ENCODE data around the gene POLE4.

The POLE4 gene, protein sequence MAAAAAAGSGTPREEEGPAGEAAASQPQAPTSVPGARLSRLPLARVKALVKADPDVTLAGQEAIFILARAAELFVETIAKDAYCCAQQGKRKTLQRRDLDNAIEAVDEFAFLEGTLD

DNA sequence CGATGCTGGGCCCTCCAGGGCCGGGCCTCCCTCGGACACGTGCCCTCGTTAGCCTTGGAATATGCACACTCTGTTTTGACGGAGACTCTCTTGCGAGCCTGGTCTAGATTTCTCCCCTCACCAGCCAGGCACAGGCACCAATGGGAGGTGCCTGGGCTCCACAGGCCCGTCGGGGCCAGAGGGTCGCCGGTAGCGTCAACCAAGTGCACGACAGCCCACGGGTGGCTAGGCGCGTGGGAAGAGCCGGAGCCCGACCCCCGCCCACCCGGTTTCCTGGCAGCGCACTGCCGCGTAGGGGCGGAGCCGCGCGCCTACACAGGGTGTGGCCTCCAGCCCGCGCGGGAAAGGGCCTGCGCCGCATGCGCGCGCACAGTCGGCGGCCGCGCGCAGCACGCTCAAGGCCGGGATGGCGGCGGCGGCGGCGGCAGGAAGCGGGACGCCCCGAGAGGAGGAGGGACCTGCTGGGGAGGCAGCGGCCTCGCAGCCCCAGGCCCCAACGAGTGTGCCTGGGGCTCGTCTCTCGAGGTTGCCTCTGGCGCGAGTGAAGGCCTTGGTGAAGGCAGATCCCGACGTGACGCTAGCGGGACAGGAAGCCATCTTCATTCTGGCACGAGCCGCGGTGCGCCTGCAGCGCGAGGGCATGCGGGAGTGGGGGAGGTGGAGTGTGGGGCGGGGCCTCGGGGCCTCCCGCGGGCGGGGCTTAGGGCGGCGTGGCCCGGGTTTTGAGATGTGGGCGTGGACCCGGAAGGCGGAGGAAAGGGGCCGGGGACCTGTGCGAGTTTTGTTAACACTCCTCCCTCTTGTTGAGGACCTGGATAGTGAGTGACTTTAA lies at the start of gene POLE4:
Gene POLE4, plus strand, starts transcription at position 370 of the 832 bp plus-strand sequence. Its CDS starts 37 bp downstream, at position 407.
- DNase-seq (ENCODE audit: low read depth in 1 of 2, low spot score in 1 of 2) = peak; percentile 86 to 89

- DNase-seq (ENCODE audit: low read depth in 1 of 2, low spot score in 1 of 2) = no peak
These were observed 49.5 kb upstream of the POLE4 start for GRCh38 chr2:74908748-74909444.

DNA sequence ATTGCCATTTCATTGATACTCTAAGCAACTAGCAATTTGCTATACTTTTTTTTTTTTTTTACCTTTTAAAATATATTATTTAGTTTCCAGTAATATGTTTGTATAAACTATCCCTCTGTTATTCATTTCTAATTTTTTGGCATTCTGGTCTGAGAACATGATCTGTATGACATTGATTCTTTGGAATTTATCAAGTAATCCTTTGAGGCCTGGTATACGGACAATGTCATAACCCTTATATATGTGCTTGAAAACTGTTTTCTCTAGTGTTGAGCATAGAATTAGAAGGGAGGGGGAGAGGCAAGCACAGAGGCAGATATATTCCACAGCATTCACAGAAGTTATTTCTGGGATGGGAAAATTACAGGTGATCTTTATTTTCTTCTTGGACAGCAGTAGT lies 48.2 kb upstream of the POLE4 start:
- no peak for DNase-seq (ENCODE audit: low read depth in 1 of 2, low spot score in 1 of 2)

DNA sequence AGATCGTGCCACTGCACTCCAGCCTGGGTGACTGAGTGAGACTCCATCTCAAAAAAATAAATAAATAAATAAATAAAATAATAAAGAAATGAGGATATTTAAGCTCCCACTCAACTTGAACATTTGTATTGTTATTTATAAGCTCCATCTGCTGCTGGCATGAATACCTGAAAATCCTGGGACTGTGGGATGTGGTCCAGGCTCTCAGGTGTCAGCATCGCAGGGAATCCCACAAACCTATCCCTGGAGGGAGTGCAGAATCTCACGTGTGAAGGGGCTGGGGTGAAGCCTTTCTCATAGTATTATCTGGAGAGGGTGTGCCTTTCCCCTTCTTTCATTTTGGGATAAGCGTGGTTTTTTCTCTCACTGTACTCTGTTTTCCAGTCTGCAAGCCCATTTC lies 47.4 kb upstream of the POLE4 start:
- no peak for DNase-seq (ENCODE audit: low read depth in 1 of 2, low spot score in 1 of 2)

DNA sequence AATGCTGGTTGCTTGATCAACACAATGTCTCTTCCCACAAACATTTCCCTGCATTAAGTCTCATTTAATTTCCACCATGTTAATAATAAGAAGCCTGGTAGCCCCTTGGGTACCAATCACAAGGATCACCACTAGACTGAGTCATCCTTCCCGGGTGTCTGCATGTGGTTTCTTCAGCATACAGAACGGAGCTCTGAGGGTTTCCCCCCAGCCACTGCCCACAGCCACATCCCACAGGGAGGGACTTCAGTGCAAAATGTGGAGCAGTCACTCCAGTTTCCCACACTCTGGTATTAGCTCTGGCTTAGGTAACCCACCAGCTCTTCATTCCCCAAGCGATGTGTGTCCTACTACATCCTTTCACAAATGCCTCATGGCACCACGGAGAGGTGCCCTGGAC lies 42.7 kb upstream of the POLE4 start:
- DNase-seq (ENCODE audit: low read depth in 1 of 2, low spot score in 1 of 2) = no peak

DNA sequence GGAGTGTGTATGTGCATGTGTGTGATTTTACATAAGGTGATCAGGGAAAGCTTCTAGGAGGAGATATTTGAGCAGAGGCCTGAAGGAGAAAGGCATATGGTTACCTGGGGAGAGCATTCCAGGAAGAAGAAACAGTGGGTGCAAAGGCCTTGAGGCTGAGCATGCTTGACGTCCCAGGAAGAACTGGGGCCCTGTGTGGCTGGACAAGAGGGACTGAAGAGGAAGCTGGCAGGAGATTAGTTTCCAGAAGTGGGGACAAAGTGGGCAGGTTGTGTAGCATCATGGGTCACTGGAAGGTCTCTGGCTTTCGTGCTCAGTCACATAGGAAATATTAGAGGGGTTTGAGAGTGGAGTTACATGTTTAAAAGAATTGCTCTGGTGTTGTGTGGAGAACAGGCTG lies 42.0 kb upstream of the POLE4 start:
- no peak for DNase-seq (ENCODE audit: low read depth in 1 of 2, low spot score in 1 of 2)

DNA sequence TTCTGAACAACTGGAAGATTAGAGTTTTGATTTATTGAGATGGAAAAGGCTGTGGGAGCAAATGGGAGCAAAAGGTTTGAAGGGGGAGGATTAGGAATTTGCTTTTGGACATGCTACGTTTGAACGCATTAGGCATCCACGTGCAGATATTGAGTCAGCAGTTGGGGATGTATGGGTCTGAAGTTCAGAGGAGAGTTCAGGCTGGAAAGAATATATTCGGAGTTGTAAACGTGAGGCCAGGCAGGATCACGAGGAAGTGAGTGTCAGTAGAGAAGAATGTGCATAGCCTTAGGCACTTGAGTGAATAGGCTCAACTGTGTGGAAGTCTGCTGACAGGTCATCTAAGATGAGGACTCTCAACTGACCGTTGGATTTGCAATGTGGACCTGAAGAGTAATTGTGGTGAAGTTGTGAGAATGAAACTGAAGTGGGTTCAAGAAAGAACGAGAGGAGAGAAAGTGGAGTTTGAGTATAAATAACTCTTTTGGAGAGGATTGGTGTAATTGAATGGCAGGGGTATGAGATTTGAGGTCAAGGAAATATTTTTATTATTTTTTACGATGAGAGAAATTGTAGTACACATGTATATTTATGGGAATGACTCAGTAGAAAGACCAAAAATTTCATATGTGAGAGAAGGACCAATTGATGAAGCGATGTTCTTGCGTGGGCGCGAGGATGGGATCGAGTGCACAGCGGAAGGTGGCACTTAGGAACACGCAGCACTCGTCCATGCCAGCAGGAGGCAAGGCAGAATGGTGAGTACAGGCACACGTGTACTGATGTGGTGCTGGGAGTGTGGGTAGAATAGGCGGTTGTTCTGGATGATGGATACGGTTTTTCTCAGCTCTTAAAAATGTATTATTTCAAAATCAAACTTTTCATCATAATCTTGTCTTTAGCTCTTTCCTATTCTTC lies 40.5 kb upstream of the POLE4 start:
- DNase-seq (ENCODE audit: low read depth in 1 of 2, low spot score in 1 of 2) = no peak

DNA sequence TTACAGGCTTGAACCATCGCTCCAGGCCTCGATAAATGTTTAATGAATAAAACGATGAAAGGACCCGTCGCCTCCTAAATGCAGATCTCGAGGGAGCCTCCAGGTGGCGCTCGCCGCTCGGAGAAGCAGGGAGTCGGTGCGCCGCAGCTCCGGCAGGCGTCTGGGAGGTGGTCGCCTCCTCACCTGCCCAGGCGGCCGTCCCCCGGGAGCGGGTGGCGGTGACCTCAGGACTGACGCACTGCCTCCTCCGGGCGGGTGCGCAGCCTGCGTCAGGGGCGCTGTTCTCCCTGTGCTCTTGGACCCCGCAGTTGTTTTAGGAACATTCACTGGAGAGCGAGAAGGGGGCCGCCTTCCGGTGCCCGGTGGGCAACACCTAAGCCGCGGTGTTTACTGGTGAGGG lies 38.6 kb upstream of the POLE4 start:
- DNase-seq (ENCODE audit: low read depth in 1 of 2, low spot score in 1 of 2) = peak; percentile 42 to 58

- DNase-seq (ENCODE audit: low read depth in 1 of 2, low spot score in 1 of 2) = no peak
These were observed 37.2 kb upstream of the POLE4 start for GRCh38 chr2:74921236-74921736.

DNA sequence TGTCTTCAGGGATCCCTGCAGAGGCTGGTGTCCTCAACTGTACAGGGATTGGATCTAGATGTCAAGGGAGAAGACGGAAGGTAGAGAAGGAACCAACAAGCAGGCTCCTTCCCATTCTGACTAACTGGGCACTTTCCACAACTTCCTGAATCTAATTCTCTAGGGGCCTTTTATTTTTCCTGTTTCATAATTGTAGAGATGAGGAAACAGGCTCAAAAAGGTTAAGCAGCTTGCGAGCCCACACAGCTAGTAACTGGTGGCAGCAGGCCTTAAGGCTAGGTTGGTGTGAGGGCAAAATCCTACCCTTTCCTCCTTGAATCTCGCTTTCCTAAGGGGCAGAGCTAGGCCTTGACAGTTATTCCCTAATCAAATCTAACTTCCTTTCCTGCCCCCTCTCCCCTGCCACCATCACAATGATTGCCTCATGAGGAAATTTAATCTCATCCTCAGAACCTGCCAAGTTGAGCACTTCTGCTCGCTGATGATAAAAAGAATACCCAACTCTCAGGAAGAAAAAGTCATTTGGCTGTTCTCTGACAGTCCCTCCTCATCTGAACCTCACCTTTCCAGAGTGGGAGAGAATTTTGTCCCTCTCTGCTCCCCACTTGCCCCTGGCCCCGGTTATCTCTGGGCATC lies 35.7 kb upstream of the POLE4 start:
- DNase-seq (ENCODE audit: low read depth in 1 of 2, low spot score in 1 of 2) = no peak

DNA sequence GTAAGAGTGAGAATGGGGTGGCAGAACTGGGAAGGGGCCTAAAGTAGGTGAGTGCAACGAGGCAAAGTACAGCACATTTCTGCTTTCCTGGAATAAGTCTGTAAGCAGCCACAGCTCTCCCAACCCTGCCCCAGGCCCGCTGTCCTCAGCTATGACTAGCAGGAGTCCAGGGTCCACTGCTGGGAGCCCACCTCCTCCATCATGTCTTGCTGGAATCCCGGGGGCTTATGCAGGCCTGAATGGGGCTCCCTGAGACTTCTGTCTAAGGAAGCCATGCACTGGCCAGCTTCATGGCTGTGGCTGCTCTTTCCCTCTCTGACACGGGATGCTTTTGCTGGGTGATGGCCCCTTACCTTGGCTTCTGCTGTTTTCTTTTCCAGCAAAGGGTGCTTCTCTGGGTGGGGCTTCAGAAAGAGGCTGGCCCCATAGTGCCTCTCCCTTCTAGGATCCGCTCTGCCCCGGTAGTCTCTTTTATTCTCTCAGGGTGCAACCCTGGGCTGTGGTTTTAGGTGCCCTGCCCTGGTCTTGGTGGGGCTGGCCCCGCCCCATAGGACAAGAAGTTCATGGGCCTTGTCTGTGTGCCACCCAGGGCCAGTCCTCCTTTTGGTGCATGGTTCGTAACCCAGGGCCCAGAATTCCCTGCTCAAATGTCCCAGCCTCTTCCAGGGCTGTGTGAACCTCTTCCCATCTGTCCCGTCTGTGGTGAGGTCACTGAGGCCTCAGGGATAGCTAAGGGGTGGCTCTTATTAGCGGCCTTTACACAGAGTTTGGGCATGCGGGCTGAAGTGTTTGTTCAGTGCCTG lies 33.8 kb upstream of the POLE4 start:
- no peak for DNase-seq (ENCODE audit: low read depth in 1 of 2, low spot score in 1 of 2)

DNA sequence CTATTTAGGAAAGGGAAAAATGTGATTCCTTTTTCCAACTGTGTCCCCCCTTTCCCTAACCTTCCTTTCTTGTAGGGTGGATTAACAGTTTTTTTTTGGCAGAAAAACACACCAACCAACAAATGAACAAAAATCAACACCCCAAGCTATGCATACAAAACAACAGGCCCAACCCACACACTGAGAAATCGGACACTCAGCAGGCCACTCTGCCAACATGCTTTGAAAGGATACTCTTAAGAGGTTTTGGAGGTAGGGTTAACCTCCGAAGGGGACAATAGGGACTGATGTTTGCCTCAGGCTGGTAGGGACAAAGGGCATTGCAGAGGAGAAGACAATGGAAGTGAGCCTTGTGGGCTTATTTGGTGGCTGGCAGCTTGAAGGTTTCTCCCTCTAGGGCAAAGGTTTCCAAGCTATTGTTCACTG lies 33.1 kb upstream of the POLE4 start:
- DNase-seq (ENCODE audit: low read depth in 1 of 2, low spot score in 1 of 2) = no peak

DNA sequence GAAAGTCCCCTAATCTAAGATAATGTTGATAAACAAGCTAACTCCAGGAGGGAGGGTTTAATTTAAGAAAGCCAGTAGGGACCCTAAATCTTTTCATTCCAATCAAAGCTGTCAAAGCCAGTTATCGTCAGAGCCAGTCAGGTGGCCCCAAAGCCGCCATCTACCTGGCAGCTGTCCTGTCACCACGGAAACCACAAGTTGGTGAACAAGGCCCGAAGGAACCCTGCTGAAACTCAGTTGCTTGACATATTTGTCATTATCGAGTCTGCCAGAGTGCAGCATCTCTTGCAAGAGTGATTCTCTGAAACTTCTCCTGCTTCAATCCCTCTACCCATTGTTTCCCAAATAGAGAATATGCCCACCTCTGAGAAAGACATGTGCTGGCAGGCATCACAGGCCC lies 30.8 kb upstream of the POLE4 start:
- no peak for DNase-seq (ENCODE audit: low read depth in 1 of 2, low spot score in 1 of 2)

DNA sequence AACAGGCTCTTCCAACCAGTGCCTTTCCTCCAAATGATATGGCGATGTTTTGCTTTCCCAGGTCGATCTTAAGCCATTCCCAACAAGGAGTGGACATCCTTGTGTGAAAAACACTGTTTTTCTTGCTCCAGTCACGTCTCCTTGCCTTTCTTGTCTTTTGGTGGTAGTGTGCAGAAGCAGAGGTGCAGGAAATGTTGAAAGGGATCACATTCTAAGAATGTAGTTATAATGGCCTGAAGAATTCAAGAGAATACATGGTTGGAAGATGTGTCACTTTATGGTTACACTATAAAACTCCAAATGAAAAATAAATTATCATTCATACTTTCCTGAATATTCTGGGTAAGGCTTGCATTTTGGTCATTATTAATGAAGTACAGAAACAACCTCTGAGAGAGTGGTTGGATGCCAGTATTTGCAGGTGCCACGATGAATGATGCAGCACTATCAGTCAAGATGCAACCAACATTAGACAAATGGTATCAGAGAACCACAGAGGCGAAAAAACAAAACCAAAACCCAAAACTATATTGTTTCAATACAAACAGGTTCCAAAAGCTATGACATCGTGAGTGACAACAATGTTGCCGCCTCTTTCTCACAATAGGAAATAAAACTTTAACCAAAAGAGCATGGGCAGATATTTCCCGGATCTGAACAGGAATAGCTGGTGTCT lies 27.5 kb upstream of the POLE4 start:
- DNase-seq (ENCODE audit: low read depth in 1 of 2, low spot score in 1 of 2) = no peak

GRCh38 chr2:74931940-74932339 lies 26.5 kb upstream of the POLE4 start:
- no peak for DNase-seq (ENCODE audit: low read depth in 1 of 2, low spot score in 1 of 2)

DNA sequence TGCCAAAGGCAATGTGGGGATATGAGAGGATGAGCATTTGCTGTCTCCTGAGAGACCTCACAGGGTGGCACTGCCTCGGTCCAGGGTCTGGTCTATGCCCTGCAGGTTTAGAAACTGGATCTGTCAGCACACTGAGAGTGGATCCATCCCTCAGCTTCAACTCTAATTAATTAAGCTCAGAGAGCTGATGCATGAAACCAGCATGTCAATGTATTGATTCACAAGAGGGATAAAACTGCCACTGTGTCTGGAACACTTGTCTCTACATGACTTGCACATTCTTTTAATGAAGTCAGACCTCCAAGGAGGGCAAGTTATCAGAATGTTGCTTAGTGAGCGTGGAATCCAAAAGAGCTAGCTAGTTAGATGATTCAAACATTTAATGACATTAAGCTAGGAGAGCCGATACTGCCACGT lies 22.5 kb upstream of the POLE4 start:
- DNase-seq (ENCODE audit: low read depth in 1 of 2, low spot score in 1 of 2) = no peak

DNA sequence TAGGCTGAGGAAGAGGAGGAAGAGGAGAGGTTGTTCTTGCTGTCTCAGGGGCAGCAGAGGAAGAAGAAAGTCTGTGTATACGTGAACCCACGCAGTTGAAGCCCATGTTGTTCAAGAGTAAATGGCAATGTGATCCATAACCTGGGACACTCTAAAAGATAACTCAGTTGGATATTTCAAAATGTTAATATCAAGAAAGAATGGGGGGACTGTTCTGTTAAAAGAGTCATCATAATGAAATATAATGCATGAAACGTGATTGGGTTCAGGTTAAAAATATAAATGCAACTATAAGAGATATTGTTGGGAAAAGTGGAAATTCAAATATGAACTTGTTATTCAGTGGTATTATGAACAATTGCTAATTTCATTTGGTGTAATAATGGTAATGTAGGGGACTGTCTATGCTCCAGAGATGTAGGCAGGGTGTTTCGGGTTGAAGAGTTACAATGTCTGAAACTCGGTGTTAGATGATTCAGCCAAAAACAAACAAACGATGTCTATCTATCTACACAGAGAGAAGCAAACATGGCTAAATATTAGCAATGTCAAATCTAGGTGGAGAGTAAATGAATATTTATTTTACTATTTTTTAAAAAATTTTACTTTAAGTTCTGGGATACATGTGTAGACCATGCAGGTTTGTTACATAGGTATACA lies 21.1 kb upstream of the POLE4 start:
- no peak for DNase-seq (ENCODE audit: low read depth in 1 of 2, low spot score in 1 of 2)

- DNase-seq (ENCODE audit: low read depth in 1 of 2, low spot score in 1 of 2) = no peak
These were observed 20.2 kb upstream of the POLE4 start for GRCh38 chr2:74938264-74938663.

Measured in activated T-helper 1 cell treated with anti-CD3 and anti-CD28 coated beads, Interleukin-2, amount 50 U/mL, for 16 hours (primary cell).